ENCODE results near the gene PDCD1LG2. TPM values are rescaled to one million over a fixed set of nuclear protein-coding genes. Genes with fewer than 3 reads are reported as not detected.

Gene PDCD1LG2
- polyA plus RNA-seq, 1 experiment: 49.8 TPM

GRCh38 chr9:5531101-5531882 is 21.0 kb downstream of the PDCD1LG2 start:
- H3K4me3 ChIP-seq (ENCODE audit: low read depth, low read length): no peak overlapping the region
- POLR2A ChIA-PET: interaction anchor here (0.9 kb wide), 1 partner anchor 1424 kb away, joined by 3 read pairs; no protein-coding TSS in a partner anchor
- H3K27me3 ChIP-seq (ENCODE audit: control insufficient read depth, insufficient read depth, low read length): no peaks in the 10 kb centered on the region
- peaks cover 7% of the 10 kb centered on the region; the same call in 1 of the 2 replicates for H3K36me3 ChIP-seq (ENCODE audit: control insufficient read depth, insufficient read depth, low read length)
- no peak for TF ChIP-seq CTCF (IDR thresholded peaks at IDR 0.05; ENCODE audit: insufficient read depth, low read depth, low read length)
- CTCF ChIA-PET: interaction anchor here (1.1 kb wide), 1 partner anchor 12 kb away, joined by 4 read pairs; no protein-coding TSS in a partner anchor
- no peak for DNase-seq (ENCODE audit: low read depth)

- H3K27me3 ChIP-seq (ENCODE audit: control insufficient read depth, insufficient read depth, low read length): no peaks in the 10 kb centered on the region
- ChIA-PET POLR2A (no interaction called here), CTCF (no interaction called here)
- TF ChIP-seq CTCF (IDR thresholded peaks at IDR 0.05; ENCODE audit: insufficient read depth, low read depth, low read length): no peak
- peaks cover 7% of the 10 kb centered on the region; the same call in 1 of the 2 replicates for H3K36me3 ChIP-seq (ENCODE audit: control insufficient read depth, insufficient read depth, low read length)
- no peak for DNase-seq (ENCODE audit: low read depth)
- no peak overlapping the region for H3K4me3 ChIP-seq (ENCODE audit: low read depth, low read length)
Measured at GRCh38 chr9:5532306-5532705, 22.0 kb downstream of the PDCD1LG2 start.

- POLR2A ChIA-PET: no interaction called here
- no peak for TF ChIP-seq CTCF (IDR thresholded peaks at IDR 0.05; ENCODE audit: insufficient read depth, low read depth, low read length)
- CTCF ChIA-PET: no interaction called here
Measured at GRCh38 chr9:5532790-5533189, 22.5 kb downstream of the PDCD1LG2 start.

GRCh38 chr9:5536684-5537083 is 26.4 kb downstream of the PDCD1LG2 start:
- Histone ChIP-seq H3K36me3 (ENCODE audit: control insufficient read depth, insufficient read depth, low read length) (peaks cover 7% of the 10 kb centered on the region; the same call in 1 of the 2 replicates), H3K4me3 (ENCODE audit: low read depth, low read length) (no peak overlapping the region), H3K27me3 (ENCODE audit: control insufficient read depth, insufficient read depth, low read length) (no peaks in the 10 kb centered on the region)
- no peak for DNase-seq (ENCODE audit: low read depth)
- ChIA-PET POLR2A (no interaction called here), CTCF (no interaction called here)
- TF ChIP-seq CTCF (IDR thresholded peaks at IDR 0.05; ENCODE audit: insufficient read depth, low read depth, low read length): no peak

More at GRCh38 chr9:5532790-5533189, 22.5 kb downstream of the PDCD1LG2 start:
- no peaks in the 10 kb centered on the region for H3K27me3 ChIP-seq (ENCODE audit: control insufficient read depth, insufficient read depth, low read length)
- no peak overlapping the region for H3K4me3 ChIP-seq (ENCODE audit: low read depth, low read length)
- DNase-seq (ENCODE audit: low read depth): no peak
- H3K36me3 ChIP-seq (ENCODE audit: control insufficient read depth, insufficient read depth, low read length): peaks cover 7% of the 10 kb centered on the region; the same call in 1 of the 2 replicates

GRCh38 chr9:5543875-5544702 is 33.8 kb downstream of the PDCD1LG2 start:
- no peak overlapping the region for H3K4me3 ChIP-seq (ENCODE audit: low read depth, low read length)
- no peaks in the 10 kb centered on the region for H3K36me3 ChIP-seq (ENCODE audit: control insufficient read depth, insufficient read depth, low read length)
- no peak for DNase-seq (ENCODE audit: low read depth)
- ChIA-PET POLR2A (no interaction called here), CTCF (no interaction called here)
- no peaks in the 10 kb centered on the region for H3K27me3 ChIP-seq (ENCODE audit: control insufficient read depth, insufficient read depth, low read length)
- TF ChIP-seq CTCF (IDR thresholded peaks at IDR 0.05; ENCODE audit: insufficient read depth, low read depth, low read length): no peak

All from BJ (cell line).